ENCODE results near the gene ZNF444. TPM values are rescaled to one million over a fixed set of nuclear protein-coding genes. Genes with fewer than 3 reads are reported as not detected.
"Not testable (repeated sequence)": the region's sequence is repeated elsewhere in the genome, so short reads cannot be mapped to it uniquely, and the experiment has no call there.

The ZNF444 gene
- total RNA-seq, 1 donor = 14.2 TPM

- no peak for DNase-seq (ENCODE audit: low read depth)
- TF ChIP-seq, protein P1, sequence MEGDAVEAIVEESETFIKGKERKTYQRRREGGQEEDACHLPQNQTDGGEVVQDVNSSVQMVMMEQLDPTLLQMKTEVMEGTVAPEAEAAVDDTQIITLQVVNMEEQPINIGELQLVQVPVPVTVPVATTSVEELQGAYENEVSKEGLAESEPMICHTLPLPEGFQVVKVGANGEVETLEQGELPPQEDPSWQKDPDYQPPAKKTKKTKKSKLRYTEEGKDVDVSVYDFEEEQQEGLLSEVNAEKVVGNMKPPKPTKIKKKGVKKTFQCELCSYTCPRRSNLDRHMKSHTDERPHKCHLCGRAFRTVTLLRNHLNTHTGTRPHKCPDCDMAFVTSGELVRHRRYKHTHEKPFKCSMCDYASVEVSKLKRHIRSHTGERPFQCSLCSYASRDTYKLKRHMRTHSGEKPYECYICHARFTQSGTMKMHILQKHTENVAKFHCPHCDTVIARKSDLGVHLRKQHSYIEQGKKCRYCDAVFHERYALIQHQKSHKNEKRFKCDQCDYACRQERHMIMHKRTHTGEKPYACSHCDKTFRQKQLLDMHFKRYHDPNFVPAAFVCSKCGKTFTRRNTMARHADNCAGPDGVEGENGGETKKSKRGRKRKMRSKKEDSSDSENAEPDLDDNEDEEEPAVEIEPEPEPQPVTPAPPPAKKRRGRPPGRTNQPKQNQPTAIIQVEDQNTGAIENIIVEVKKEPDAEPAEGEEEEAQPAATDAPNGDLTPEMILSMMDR (IDR thresholded peaks at IDR 0.05; ENCODE audit: insufficient read depth, low read depth, low read length) = no peak
Observed at GRCh38 chr19:56145698-56146097, 4.6 kb downstream of the ZNF444 start.

GRCh38 chr19:56146904-56147303 is 5.8 kb downstream of the ZNF444 start:
- H3K4me3 ChIP-seq (ENCODE audit: low read depth, low read length) = no peak overlapping the region
- no peak for DNase-seq (ENCODE audit: low read depth)
- TF ChIP-seq, protein P1 (IDR thresholded peaks at IDR 0.05; ENCODE audit: insufficient read depth, low read depth, low read length) = no peak

More at GRCh38 chr19:56145698-56146097, 4.6 kb downstream of the ZNF444 start:
- no peak overlapping the region for H3K4me3 ChIP-seq (ENCODE audit: low read depth, low read length)

DNA sequence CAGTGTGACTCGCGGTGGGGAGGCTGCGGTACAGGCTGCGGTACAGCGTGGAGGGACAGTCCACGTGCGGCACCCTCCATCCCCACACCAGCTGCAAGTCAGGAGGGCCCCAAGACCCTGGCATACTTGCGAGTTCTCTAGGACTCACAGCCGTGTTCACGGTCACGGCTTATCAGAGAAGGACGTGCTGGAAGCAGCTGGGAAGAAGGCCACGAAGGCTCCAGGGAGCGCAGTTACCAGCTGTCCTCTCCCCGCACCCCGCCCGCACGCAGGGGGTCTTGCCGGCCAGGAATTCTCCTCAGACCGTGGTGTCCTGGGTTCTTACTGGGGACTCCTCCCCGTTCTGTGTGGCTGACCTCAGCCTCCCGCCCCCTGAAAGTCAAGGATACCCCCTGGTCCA is 6.2 kb downstream of the ZNF444 start:
- DNase-seq (ENCODE audit: low read depth) = no peak
- TF ChIP-seq, protein P1 (IDR thresholded peaks at IDR 0.05; ENCODE audit: insufficient read depth, low read depth, low read length) = no peak
- no peak overlapping the region for H3K4me3 ChIP-seq (ENCODE audit: low read depth, low read length)

DNA sequence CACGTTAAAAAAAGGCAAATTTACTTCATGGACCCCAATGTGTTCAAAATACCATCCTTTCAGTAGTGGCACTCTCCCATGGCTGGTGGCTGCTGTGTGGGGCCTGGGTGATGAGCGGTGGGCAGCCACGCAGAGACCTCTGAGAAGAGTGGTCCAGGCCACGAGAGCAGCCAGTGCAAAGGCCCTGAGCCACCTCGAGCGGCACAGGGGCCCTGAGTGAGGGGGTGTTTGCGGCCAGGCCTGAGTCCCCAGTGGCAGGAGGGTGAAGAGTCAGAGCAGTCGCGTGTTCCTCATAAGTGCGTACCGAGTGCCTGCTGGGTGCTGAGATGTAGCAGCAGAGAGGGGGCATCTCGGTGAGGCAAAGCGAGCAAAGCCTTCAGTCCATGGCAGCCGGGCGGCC is 7.0 kb downstream of the ZNF444 start:
- no peak for DNase-seq (ENCODE audit: low read depth)
- TF ChIP-seq, protein P1 (IDR thresholded peaks at IDR 0.05; ENCODE audit: insufficient read depth, low read depth, low read length) = no peak
- no peak overlapping the region for H3K4me3 ChIP-seq (ENCODE audit: low read depth, low read length)

DNA sequence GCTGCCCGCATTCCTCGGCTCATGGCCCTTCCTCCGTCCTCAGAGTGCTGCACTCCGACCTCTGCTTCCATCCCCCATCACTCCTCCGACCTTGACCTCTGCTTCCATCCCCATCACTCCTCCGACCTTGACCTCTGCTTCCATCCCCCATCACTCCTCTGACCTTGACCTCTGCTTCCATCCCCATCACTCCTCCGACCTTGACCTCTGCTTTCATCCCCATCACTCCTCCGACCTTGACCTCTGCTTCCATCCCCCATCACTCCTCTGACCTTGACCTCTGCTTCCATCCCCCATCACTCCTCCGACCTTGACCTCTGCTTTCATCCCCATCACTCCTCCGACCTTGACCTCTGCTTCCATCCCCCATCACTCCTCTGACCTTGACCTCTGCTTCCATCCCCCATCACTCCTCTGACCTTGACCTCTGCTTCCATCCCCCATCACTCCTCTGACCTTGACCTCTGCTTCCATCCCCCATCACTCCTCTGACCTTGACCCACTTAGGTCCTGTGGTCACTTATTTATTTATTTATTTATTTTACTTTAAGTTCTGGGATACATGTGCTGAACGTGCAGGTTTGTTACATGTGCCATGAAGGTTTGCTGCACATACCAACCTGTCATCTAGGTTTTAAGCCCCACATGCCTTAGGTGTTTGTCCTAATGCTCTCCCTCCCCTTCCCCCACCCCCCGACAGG is 8.0 kb downstream of the ZNF444 start:
- not testable (repeated sequence) for DNase-seq (ENCODE audit: low read depth); H3K4me3 ChIP-seq (ENCODE audit: low read depth, low read length)

GRCh38 chr19:56149656-56150038 is 8.6 kb downstream of the ZNF444 start:
- no peak for DNase-seq (ENCODE audit: low read depth)
- TF ChIP-seq, protein P1 (IDR thresholded peaks at IDR 0.05; ENCODE audit: insufficient read depth, low read depth, low read length) = no peak
- H3K4me3 ChIP-seq (ENCODE audit: low read depth, low read length) = no peak overlapping the region

- TF ChIP-seq, protein P1 (IDR thresholded peaks at IDR 0.05; ENCODE audit: insufficient read depth, low read depth, low read length) = no peak
- DNase-seq (ENCODE audit: low read depth) = no peak
- no peak overlapping the region for H3K4me3 ChIP-seq (ENCODE audit: low read depth, low read length)
Observed at GRCh38 chr19:56150358-56150757, 9.3 kb downstream of the ZNF444 start.

All from fibroblast of villous mesenchyme (primary cell).